Measurements from ENCODE around the gene LRP2.

Gene LRP2

GRCh38 chr2:169237286-169237685 is 125.0 kb downstream of the LRP2 start:
- no peak for DNase-seq (ENCODE audit: low read depth)

- no peak for DNase-seq (ENCODE audit: low read depth)
These were observed 129.7 kb downstream of the LRP2 start for GRCh38 chr2:169232551-169233154.

GRCh38 chr2:169230204-169230603 is 132.1 kb downstream of the LRP2 start:
- DNase-seq (ENCODE audit: low read depth), result no peak

GRCh38 chr2:169229590-169229989 is 132.7 kb downstream of the LRP2 start:
- DNase-seq (ENCODE audit: low read depth), result no peak

- no peak for DNase-seq (ENCODE audit: low read depth)
These were observed 136.4 kb downstream of the LRP2 start for GRCh38 chr2:169225906-169226305.

- DNase-seq (ENCODE audit: low read depth), result no peak
These were observed 137.0 kb downstream of the LRP2 start for GRCh38 chr2:169225233-169225750.

- DNase-seq (ENCODE audit: low read depth), result no peak
These were observed 139.7 kb downstream of the LRP2 start for GRCh38 chr2:169222665-169223064.

- DNase-seq (ENCODE audit: low read depth), result no peak
These were observed 140.5 kb downstream of the LRP2 start for GRCh38 chr2:169221745-169222369.

- DNase-seq (ENCODE audit: low read depth), result no peak
These were observed 151.4 kb downstream of the LRP2 start for GRCh38 chr2:169210917-169211316.

- DNase-seq (ENCODE audit: low read depth), result no peak
These were observed 154.3 kb downstream of the LRP2 start for GRCh38 chr2:169208026-169208425.

GRCh38 chr2:169205176-169205575 is 157.2 kb downstream of the LRP2 start:
- DNase-seq (ENCODE audit: low read depth), result no peak

GRCh38 chr2:169203952-169204351 is 158.4 kb downstream of the LRP2 start:
- DNase-seq (ENCODE audit: low read depth), result no peak

- no peak for DNase-seq (ENCODE audit: low read depth)
These were observed 161.6 kb downstream of the LRP2 start for GRCh38 chr2:169200756-169201155.

- DNase-seq (ENCODE audit: low read depth), result no peak
These were observed 168.7 kb downstream of the LRP2 start for GRCh38 chr2:169193618-169194017.

GRCh38 chr2:169190197-169190775 is 172.0 kb downstream of the LRP2 start:
- DNase-seq (ENCODE audit: low read depth), result no peak

GRCh38 chr2:169189132-169189531 is 173.2 kb downstream of the LRP2 start:
- DNase-seq (ENCODE audit: low read depth), result no peak

GRCh38 chr2:169185711-169186110 is 176.6 kb downstream of the LRP2 start:
- DNase-seq (ENCODE audit: low read depth), result no peak

- DNase-seq (ENCODE audit: low read depth), result no peak
These were observed 178.3 kb downstream of the LRP2 start for GRCh38 chr2:169184074-169184473.

- no peak for DNase-seq (ENCODE audit: low read depth)
These were observed 179.8 kb downstream of the LRP2 start for GRCh38 chr2:169182573-169182972.

GRCh38 chr2:169178804-169179390 is 183.4 kb downstream of the LRP2 start:
- DNase-seq (ENCODE audit: low read depth), result no peak

GRCh38 chr2:169178364-169178763 is 184.0 kb downstream of the LRP2 start:
- DNase-seq (ENCODE audit: low read depth), result no peak

- DNase-seq (ENCODE audit: low read depth), result no peak
These were observed 187.2 kb downstream of the LRP2 start for GRCh38 chr2:169175112-169175511.

- no peak for DNase-seq (ENCODE audit: low read depth)
These were observed 188.5 kb downstream of the LRP2 start for GRCh38 chr2:169173876-169174275.

Measured in activated gamma-delta T cell treated with anti-CD3 and anti-CD28 coated beads, Interleukin-2, amount 50 U/mL, for 16 hours (primary cell).